ENCODE measurements around the gene LYST.

DNA sequence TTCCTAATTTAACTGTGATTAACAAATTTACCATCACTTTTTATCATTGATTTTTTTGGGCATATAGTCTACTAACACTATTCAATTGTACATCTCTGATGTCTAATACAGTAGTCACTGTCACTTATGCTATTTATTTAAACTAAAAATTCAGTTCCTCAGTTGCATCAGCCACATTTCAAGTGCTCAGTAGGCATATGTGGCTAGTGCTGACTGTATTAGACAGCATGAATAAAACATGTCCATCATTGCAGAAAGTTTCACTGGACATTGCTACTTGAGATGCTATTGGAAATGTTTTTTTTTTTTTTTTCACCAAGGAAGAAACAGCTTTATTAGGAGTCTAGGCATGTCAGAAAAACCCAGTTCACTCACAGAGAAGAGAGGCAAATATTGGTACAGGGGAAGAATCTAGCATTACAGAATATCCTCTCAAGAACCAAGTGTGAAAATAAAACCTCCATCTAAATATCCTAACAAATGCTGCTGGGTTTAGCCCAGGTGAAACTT is 109.1 kb downstream of the LYST start:
- TF ChIP-seq FOXP2 (optimal IDR thresholded peaks at IDR 0.05; ENCODE audit: borderline replicate concordance, extremely low read depth, extremely low read length, insufficient read depth), result no peak
- TF ChIP-seq REST (IDR thresholded peaks at IDR 0.05; ENCODE audit: insufficient read depth in 1 of 2, low read depth in 2 of 2, low read length in 2 of 2), result no peak
- TF ChIP-seq POLR2AphosphoS5 (IDR thresholded peaks at IDR 0.05; ENCODE audit: low read depth, low read length), result no peak

All from PFSK-1 (cell line).